Measurements from ENCODE around the gene GSTT2B. TPM values are rescaled to one million over a fixed set of nuclear protein-coding genes. Genes with fewer than 3 reads are reported as not detected.
A peak's percentile ranks its signal among the peaks of the same experiment; 100 is the strongest.
"Not testable (repeated sequence)": the region's sequence is repeated elsewhere in the genome, so short reads cannot be mapped to it uniquely, and the experiment has no call there.

Gene GSTT2B
- total RNA-seq, 1 donor from 2014 or later = 0.79 TPM

DNA sequence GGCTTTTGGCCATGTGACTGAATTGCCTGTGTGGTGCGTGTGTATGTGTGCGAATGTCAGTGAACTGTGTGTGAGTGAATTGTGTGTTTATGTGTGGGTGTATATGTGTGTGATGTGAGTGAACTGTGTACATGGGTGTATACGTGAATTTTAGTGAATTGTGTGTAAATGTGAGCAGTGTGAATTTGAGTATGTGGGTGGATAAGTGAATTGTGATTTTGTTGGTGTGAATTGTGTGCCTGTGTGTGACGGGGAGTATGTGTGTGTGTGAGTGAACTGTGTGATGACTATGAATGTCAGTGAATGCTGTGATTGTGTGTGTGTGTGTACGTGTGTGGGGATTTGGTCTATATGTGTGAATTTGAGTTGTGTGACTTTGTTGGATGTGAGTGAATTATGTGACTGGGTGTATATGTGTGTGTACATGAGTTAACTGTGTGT lies 9.2 kb upstream of the GSTT2B start:
- no peak overlapping the region for H3K4me3 ChIP-seq (ENCODE audit: low read depth, low read length)
- TF ChIP-seq, protein P1, sequence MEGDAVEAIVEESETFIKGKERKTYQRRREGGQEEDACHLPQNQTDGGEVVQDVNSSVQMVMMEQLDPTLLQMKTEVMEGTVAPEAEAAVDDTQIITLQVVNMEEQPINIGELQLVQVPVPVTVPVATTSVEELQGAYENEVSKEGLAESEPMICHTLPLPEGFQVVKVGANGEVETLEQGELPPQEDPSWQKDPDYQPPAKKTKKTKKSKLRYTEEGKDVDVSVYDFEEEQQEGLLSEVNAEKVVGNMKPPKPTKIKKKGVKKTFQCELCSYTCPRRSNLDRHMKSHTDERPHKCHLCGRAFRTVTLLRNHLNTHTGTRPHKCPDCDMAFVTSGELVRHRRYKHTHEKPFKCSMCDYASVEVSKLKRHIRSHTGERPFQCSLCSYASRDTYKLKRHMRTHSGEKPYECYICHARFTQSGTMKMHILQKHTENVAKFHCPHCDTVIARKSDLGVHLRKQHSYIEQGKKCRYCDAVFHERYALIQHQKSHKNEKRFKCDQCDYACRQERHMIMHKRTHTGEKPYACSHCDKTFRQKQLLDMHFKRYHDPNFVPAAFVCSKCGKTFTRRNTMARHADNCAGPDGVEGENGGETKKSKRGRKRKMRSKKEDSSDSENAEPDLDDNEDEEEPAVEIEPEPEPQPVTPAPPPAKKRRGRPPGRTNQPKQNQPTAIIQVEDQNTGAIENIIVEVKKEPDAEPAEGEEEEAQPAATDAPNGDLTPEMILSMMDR (IDR thresholded peaks at IDR 0.05; ENCODE audit: insufficient read depth, low read length, severe bottlenecking) = no peak
- FAIRE-seq = no peak

DNA sequence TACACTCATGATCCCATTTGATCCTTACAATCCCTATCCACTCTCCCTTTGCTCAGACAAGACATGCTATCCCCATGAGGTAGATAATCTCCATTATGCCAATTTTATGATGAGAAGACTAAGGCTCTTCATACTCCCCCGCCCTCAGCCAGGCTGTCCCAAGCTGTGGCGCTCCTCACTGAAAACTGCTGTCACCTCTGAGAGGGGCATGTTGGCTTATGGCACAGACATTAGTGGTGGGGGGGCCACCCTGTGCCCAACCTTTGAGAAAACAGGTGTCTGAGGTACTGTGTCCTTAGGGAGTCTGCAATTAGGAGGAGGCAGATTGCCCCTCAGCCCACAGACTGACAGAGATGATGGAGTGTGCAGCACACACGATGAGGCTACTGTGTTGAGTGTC lies 8.1 kb upstream of the GSTT2B start:
- no peak for FAIRE-seq

More for the DNA sequence above, 9.2 kb upstream of the GSTT2B start:
- DNase-seq (ENCODE audit: low read depth) = no peak
- Histone ChIP-seq H3K36me3 (ENCODE audit: control insufficient read depth, insufficient read depth, low read length) (peaks cover 13% of the 10 kb centered on the region), H3K27me3 (ENCODE audit: control insufficient read depth, insufficient read depth, low read length) (no peaks in the 10 kb centered on the region)

DNA sequence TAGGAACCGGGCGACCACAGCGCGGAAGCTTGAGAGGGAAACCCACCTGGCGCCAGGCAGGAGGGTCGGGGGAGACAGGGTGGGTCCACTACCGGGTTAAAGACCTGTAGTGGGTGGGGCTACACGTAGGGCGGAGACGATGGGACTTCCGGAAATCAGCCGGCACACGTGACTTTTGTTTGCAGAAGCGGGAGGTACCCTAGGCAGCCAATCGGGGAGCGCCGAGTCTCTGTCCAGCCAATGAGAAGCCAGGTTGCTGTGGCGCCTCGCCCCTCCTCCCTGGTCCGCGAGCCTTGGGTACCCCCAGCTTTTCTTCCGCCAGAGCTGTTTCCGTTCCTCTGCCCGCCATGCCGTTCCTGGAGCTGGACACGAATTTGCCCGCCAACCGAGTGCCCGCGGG lies 5.6 kb upstream of the GSTT2B start, which contains the start of gene DDTL:
Gene DDTL (plus strand): TSS at position 321 of the 400 bp plus-strand sequence. CDS start 27 bp downstream, at position 348.
- peak; percentile 81 for FAIRE-seq
- DNase-seq (ENCODE audit: low read depth); H3K27me3 ChIP-seq (ENCODE audit: control insufficient read depth, insufficient read depth, low read length); H3K4me3 ChIP-seq (ENCODE audit: low read depth, low read length): not testable (repeated sequence)
- peaks cover 12% of the 10 kb centered on the region for H3K36me3 ChIP-seq (ENCODE audit: control insufficient read depth, insufficient read depth, low read length)

More for the DNA sequence above, 8.1 kb upstream of the GSTT2B start:
- H3K4me3 ChIP-seq (ENCODE audit: low read depth, low read length) = no peak overlapping the region
- H3K27me3 ChIP-seq (ENCODE audit: control insufficient read depth, insufficient read depth, low read length) = no peaks in the 10 kb centered on the region
- DNase-seq (ENCODE audit: low read depth) = no peak
- TF ChIP-seq, protein P1 (IDR thresholded peaks at IDR 0.05; ENCODE audit: insufficient read depth, low read length, severe bottlenecking) = no peak
- peaks cover 13% of the 10 kb centered on the region for H3K36me3 ChIP-seq (ENCODE audit: control insufficient read depth, insufficient read depth, low read length)

DNA sequence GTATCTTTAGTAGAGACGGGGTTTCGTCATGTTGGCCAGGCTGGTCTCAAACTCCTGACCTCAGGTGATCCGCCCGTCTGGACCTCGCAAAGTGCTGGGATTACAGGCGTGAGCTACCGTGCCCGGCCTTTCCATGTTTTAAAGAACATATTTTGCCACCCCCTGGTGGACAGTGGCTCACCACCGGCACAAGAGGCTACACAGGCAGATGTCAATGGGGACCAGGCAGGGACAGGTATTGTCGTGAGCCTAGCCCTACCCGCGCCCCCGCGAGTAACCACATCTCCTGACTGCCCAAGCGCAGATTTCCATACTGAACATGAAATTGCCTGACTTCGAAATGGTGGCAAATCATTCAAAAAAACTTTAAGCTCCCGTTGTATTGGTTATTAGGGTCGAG lies 5.1 kb upstream of the GSTT2B start:
- H3K27me3 ChIP-seq (ENCODE audit: control insufficient read depth, insufficient read depth, low read length); DNase-seq (ENCODE audit: low read depth); FAIRE-seq; H3K36me3 ChIP-seq (ENCODE audit: control insufficient read depth, insufficient read depth, low read length); H3K4me3 ChIP-seq (ENCODE audit: low read depth, low read length): not testable (repeated sequence)

DNA sequence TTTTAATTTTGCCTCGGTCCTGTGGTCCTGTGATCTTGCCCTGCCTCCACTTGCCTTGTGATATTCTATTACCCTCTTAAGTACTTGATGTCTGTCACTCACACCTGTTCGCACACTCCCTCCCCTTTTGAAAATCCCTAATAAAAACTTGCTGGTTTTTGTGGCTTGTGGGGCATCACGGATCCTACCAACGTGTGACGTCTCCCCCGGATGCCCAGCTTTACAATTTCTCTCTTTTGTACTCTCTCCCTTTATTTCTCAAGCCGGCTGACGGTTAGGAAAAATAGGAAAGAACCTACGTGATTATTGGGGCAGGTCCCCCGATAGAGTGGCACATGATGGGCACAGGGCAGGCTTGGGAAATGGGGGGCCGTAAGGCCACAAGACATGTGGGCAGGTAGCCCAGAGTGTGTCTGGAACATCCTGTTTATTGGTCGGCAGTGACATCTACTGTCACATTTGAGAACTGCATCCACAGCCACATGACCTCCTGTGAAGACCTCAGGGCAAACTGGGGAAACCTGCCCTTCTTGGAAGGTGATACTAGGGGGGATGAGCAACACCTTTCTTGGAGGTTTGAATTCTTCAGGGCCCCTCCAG lies 4.6 kb downstream of the GSTT2B start:
- peak; percentile 93 for FAIRE-seq

DNA sequence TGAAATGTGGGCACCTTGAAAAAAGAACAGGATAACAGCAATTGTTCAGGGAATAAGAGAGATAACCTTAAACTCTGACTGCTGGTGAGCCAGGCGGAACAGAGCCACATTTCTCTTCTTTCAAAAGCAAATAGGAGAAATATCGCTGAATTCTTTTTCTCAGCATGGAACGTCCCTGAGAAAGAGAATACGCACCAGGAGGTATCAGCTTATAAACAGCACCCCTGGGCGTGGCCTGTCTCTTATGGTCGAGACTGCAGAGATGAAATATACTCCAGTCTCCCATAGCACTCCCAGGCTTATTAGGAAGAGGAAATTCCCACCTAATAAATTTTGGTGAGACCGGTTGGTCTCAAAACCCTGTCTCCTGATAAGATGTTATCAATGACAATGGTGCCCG lies 5.1 kb downstream of the GSTT2B start:
- FAIRE-seq; H3K4me3 ChIP-seq (ENCODE audit: low read depth, low read length); H3K27me3 ChIP-seq (ENCODE audit: control insufficient read depth, insufficient read depth, low read length); DNase-seq (ENCODE audit: low read depth); H3K36me3 ChIP-seq (ENCODE audit: control insufficient read depth, insufficient read depth, low read length): not testable (repeated sequence)

More for the DNA sequence above, 4.6 kb downstream of the GSTT2B start:
- peak; percentile 49 for DNase-seq (ENCODE audit: low read depth)
- not testable (repeated sequence) for H3K4me3 ChIP-seq (ENCODE audit: low read depth, low read length); H3K36me3 ChIP-seq (ENCODE audit: control insufficient read depth, insufficient read depth, low read length); H3K27me3 ChIP-seq (ENCODE audit: control insufficient read depth, insufficient read depth, low read length)
- TF ChIP-seq, protein P1 (IDR thresholded peaks at IDR 0.05; ENCODE audit: insufficient read depth, low read length, severe bottlenecking) = peak; percentile 62

DNA sequence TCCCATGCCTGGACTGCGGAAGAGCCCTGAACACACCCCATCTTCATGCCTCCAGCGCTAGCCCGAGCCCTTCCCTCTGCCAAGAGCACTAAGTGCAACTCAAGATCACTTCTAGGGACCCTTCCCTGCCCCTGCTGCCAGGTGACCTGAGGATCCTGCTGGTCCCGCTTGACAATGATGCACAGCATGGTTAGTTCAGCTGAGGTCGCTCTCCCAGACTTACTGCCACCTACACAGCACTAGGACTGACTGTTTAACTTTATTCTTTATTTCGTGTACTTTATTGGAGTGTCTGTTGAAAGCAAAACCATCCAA lies 6.0 kb downstream of the GSTT2B start:
- H3K4me3 ChIP-seq (ENCODE audit: low read depth, low read length); H3K27me3 ChIP-seq (ENCODE audit: control insufficient read depth, insufficient read depth, low read length); FAIRE-seq; H3K36me3 ChIP-seq (ENCODE audit: control insufficient read depth, insufficient read depth, low read length); DNase-seq (ENCODE audit: low read depth): not testable (repeated sequence)

DNA sequence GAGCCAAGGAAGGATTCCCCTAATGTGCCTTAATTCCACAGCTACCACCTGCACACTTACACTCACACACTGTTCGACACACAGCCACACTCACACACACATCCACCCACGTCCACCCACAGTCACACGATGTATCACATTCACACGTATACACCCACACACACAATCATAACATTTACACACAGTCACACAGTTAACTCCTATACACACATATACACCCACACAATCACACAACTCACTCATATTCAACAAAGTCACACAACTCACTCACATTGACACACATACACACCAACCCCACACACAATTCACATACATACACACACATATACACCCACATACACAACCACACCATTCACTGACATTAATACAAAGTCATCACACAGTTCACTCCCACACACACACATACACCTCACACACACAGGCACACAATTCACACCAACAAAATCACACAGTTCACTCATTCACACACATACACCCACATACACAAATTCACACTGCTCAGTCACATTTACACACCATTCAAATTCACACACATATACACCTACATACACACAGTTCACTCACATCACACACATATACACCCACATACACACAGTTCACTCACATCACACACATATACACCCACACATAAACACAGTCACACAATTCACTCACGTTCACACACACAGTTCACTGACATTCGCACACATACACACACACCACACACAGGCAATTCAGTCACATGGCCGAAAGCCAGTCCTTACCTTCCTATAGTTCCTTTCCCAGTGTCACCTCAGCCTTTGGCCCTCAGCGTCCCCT lies 6.6 kb downstream of the GSTT2B start:
- not testable (repeated sequence) for H3K4me3 ChIP-seq (ENCODE audit: low read depth, low read length); FAIRE-seq; H3K27me3 ChIP-seq (ENCODE audit: control insufficient read depth, insufficient read depth, low read length); H3K36me3 ChIP-seq (ENCODE audit: control insufficient read depth, insufficient read depth, low read length); DNase-seq (ENCODE audit: low read depth)

DNA sequence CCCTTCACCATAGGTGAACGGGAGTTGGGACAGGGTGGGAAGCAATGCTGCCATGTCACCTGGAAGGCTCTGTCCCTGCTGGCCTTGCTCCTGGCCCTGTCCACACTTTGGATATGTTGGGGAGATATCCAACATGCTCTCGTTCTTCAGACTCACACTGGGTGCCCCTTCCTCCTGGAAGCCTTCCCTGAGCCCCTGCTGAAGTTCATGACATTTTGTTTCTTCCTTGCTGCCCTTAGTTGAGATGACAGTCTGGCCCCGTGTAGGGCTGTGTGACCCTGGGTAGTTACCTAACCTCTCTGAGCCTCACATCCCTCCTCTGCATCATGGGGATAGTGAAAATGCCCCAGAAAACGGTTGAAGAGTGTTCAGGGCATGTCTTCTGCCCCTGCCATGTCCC lies 7.5 kb downstream of the GSTT2B start:
- not testable (repeated sequence) for FAIRE-seq; H3K4me3 ChIP-seq (ENCODE audit: low read depth, low read length); H3K36me3 ChIP-seq (ENCODE audit: control insufficient read depth, insufficient read depth, low read length); H3K27me3 ChIP-seq (ENCODE audit: control insufficient read depth, insufficient read depth, low read length); DNase-seq (ENCODE audit: low read depth)

DNA sequence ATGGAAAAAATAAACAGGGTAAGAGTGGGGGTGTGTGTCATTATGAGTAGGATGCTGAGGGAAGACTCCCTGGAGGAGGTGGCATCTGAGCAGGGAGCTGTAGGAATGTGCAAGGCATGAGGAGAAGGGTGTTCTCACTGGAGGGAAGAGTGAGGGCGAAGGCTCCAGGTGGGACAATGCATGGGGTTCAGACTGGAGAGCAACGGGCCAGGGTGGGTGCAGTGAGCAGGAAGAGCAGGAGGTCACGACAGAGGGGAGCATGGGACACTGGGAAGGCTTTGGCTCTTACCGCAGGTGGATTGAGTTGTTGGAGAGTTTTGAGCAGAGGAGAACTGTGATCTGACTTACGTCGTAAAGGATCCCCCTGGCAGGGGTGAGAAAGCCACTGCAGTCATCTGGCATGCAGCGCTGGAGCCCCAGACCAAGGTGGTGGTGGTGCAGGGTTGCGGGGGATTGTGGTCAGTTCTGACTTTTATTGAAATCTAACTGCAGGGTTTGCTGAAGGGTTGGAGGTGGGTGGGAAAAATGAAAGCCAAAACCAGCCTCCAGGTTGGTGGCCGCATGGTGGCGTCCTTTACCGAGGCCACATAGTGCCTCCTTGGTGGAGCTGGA lies 8.1 kb downstream of the GSTT2B start:
- not testable (repeated sequence) for H3K36me3 ChIP-seq (ENCODE audit: control insufficient read depth, insufficient read depth, low read length); H3K4me3 ChIP-seq (ENCODE audit: low read depth, low read length); FAIRE-seq; H3K27me3 ChIP-seq (ENCODE audit: control insufficient read depth, insufficient read depth, low read length); DNase-seq (ENCODE audit: low read depth)

DNA sequence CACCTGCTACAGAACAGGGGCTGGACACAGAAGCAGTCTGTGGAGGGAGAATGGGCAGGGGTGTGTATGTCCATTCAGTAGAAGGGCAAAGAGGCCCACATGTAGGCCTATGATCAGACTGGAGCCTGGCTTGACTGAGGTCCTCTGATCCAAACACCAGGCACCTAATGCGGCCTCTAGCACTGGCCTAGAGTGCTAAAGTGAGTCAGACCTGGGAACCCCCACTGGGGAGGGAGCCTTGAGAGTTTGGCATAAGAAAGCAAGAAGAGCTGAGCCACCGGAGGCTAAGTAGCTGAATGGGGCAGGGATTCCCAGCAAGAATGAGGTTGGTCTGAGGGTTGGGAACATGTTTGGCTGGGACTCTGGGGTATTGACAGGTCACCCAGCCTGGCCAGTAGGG lies 9.6 kb downstream of the GSTT2B start:
- H3K27me3 ChIP-seq (ENCODE audit: control insufficient read depth, insufficient read depth, low read length); H3K36me3 ChIP-seq (ENCODE audit: control insufficient read depth, insufficient read depth, low read length); FAIRE-seq; DNase-seq (ENCODE audit: low read depth); H3K4me3 ChIP-seq (ENCODE audit: low read depth, low read length): not testable (repeated sequence)

Measured in bronchial epithelial cell (primary cell).